NB4 (cell line): Measurements from ENCODE around the gene TMEM178A.

Experiments
- MAX ChIP-seq: IDR thresholded peaks from 2 replicates; pipeline ENCODE4 v1.6.1; 2011; ENCODE audit warnings: low read depth, low read length
- MYC ChIP-seq: IDR thresholded peaks from 2 replicates; pipeline ENCODE4 v1.6.1; 2011; ENCODE audit warnings: low read depth, low read length
- POLR2A ChIP-seq: IDR thresholded peaks from 2 replicates; pipeline ENCODE4 v1.6.1; 2011; ENCODE audit warnings: mild to moderate bottlenecking; ENCODE audit not compliant: insufficient read length; ENCODE audit errors: extremely low read depth
- TF ChIP-seq, protein P1 (sequence below): IDR thresholded peaks from one replicate; pipeline ENCODE4 v1.5.1; 2012; ENCODE audit warnings: low read depth, low read length

- TF ChIP-seq, protein P1, sequence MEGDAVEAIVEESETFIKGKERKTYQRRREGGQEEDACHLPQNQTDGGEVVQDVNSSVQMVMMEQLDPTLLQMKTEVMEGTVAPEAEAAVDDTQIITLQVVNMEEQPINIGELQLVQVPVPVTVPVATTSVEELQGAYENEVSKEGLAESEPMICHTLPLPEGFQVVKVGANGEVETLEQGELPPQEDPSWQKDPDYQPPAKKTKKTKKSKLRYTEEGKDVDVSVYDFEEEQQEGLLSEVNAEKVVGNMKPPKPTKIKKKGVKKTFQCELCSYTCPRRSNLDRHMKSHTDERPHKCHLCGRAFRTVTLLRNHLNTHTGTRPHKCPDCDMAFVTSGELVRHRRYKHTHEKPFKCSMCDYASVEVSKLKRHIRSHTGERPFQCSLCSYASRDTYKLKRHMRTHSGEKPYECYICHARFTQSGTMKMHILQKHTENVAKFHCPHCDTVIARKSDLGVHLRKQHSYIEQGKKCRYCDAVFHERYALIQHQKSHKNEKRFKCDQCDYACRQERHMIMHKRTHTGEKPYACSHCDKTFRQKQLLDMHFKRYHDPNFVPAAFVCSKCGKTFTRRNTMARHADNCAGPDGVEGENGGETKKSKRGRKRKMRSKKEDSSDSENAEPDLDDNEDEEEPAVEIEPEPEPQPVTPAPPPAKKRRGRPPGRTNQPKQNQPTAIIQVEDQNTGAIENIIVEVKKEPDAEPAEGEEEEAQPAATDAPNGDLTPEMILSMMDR = no peak
- TF ChIP-seq POLR2A (no peak), MAX (no peak), MYC (no peak)
Measured at GRCh38 chr2:39673018-39673417, 7.3 kb downstream of the TMEM178A start.
